Liver (tissue), 9 donors: ENCODE measurements around the gene TMEM119. TPM values are rescaled to one million over a fixed set of nuclear protein-coding genes. Genes with fewer than 3 reads are reported as not detected.

Experiments
- DNase-seq: peaks from one replicate; pipeline ENCODE4 v3.0.0-alpha.2; 2017; ENCODE audit warnings: low spot score
- H3K27ac ChIP-seq, 2 donors: one replicate each; pipeline ENCODE4 v1.7.0; 2013; ENCODE audit warnings: inconsistent platforms in 2 of 2, low read length in 2 of 2, control low read depth in 1 of 2, low read depth in 1 of 2, mild to moderate bottlenecking in 1 of 2
- H3K27me3 ChIP-seq, 4 donors: one replicate each; pipeline versions ENCODE4 v1.6.1 to v1.7.0; 2013; ENCODE audit warnings: low read length in 3 of 4, inconsistent platforms in 1 of 4, mild to moderate bottlenecking in 1 of 4, moderate library complexity in 1 of 4; ENCODE audit not compliant: control insufficient read depth in 4 of 4, insufficient read depth in 4 of 4
- H3K36me3 ChIP-seq, 4 donors: one replicate each; pipeline versions ENCODE4 v1.6.1 to v1.7.0; 2013; ENCODE audit warnings: low read length in 3 of 4, mild to moderate bottlenecking in 3 of 4, low read depth in 1 of 4, moderate library complexity in 1 of 4; ENCODE audit not compliant: control insufficient read depth in 4 of 4, insufficient read depth in 3 of 4
- H3K4me1 ChIP-seq, 4 donors: one replicate each; pipeline versions ENCODE4 v1.6.1 to v1.7.0; 2013; ENCODE audit warnings: low read length in 3 of 4, mild to moderate bottlenecking in 3 of 4, moderate library complexity in 1 of 4; ENCODE audit not compliant: control insufficient read depth in 4 of 4, insufficient read depth in 4 of 4
- H3K4me3 ChIP-seq, 3 donors: one replicate each; pipeline versions ENCODE4 v1.6.1 to v1.7.0; 2013; ENCODE audit warnings: low read length in 3 of 3, control low read depth in 1 of 3, low read depth in 1 of 3, mild to moderate bottlenecking in 1 of 3
- H3K9ac ChIP-seq, 2 donors: one replicate each; pipeline ENCODE4 v1.7.0; 2013; ENCODE audit warnings: low read length in 2 of 2, mild to moderate bottlenecking in 2 of 2, moderate library complexity in 2 of 2, control low read depth in 1 of 2, low read depth in 1 of 2
- H3K9me3 ChIP-seq, 4 donors: one replicate each; pipeline versions ENCODE4 v1.6.1 to v1.7.0; 2013; ENCODE audit warnings: low read length in 3 of 4; ENCODE audit not compliant: control insufficient read depth in 4 of 4
- ATF3 ChIP-seq: IDR thresholded peaks from 2 replicates; pipeline ENCODE4 v1.6.1; 2016; ENCODE audit warnings: antibody characterized with exemption
- EGR1 ChIP-seq, 2 donors: IDR thresholded peaks; 2 replicates each; pipeline ENCODE4 v1.6.1; 2016 to 2018; ENCODE audit warnings: antibody characterized with exemption in 2 of 2, low read depth in 2 of 2
- FOXA1 ChIP-seq: IDR thresholded peaks from 2 replicates; pipeline ENCODE4 v1.6.1; 2016; ENCODE audit warnings: antibody characterized with exemption
- GABPA ChIP-seq, 2 donors: IDR thresholded peaks in 1 of 2; conservative IDR thresholded peaks in 1 of 2; 2 replicates each; pipeline ENCODE4 v1.6.1; 2016; ENCODE audit warnings: antibody characterized with exemption in 2 of 2, mild to moderate bottlenecking in 1 of 2, moderate library complexity in 1 of 2
- HNF4A ChIP-seq, 2 donors: conservative IDR thresholded peaks; 2 replicates each; pipeline ENCODE4 v1.6.1; 2016; ENCODE audit warnings: antibody characterized with exemption in 2 of 2, mild to moderate bottlenecking in 2 of 2
- HNF4G ChIP-seq: IDR thresholded peaks from 2 replicates; pipeline ENCODE4 v1.6.1; 2016; ENCODE audit warnings: antibody characterized with exemption
- JUND ChIP-seq, 2 donors: IDR thresholded peaks; 2 replicates each; pipeline ENCODE4 v1.6.1; 2016; ENCODE audit warnings: antibody characterized with exemption in 2 of 2
- MAX ChIP-seq: IDR thresholded peaks from 2 replicates; pipeline ENCODE4 v1.6.1; 2016; ENCODE audit warnings: antibody characterized with exemption
- NR2F2 ChIP-seq: IDR thresholded peaks from 2 replicates; pipeline ENCODE4 v1.6.1; 2016; ENCODE audit warnings: antibody characterized with exemption
- RAD21 ChIP-seq, 2 donors: IDR thresholded peaks; 2 replicates each; pipeline ENCODE4 v1.6.1; 2016; ENCODE audit warnings: antibody characterized with exemption in 2 of 2, mild to moderate bottlenecking in 2 of 2
- REST ChIP-seq: IDR thresholded peaks from 2 replicates; pipeline ENCODE4 v1.6.1; 2016; ENCODE audit warnings: antibody characterized with exemption, mild to moderate bottlenecking
- RXRA ChIP-seq, 2 donors: IDR thresholded peaks; 2 replicates each; pipeline ENCODE4 v1.6.1; 2017 to 2018; ENCODE audit warnings: antibody characterized with exemption in 2 of 2, mild to moderate bottlenecking in 1 of 2
- SP1 ChIP-seq: IDR thresholded peaks from 2 replicates; pipeline ENCODE4 v1.6.1; 2018; ENCODE audit warnings: antibody characterized with exemption, mild to moderate bottlenecking
- YY1 ChIP-seq: IDR thresholded peaks from 2 replicates; pipeline ENCODE4 v1.6.1; 2016; ENCODE audit warnings: antibody characterized with exemption, mild to moderate bottlenecking
- WGBS: extraction: QIAGEN DNeasy Blood & Tissue Kit; methylation state at CpG from one replicate; pipeline ENCODE4 v1.1.7; 2013; 5-methylcytosine and 5-hydroxymethylcytosine counted together
- polyA plus RNA-seq, 2 donors: library from polyadenylated mRNA; stranded (reverse) in 1 of 2; unstranded in 1 of 2; fragments of 200-250 nt in 1 of 2; fragments of >200 nt in 1 of 2; fragmentation: Nextera tagmentation in 1 of 2; extraction: Ambion mirVana in 1 of 2; gene quantifications; one replicate each; pipeline versions ENCODE4 v1.2.1 to v1.2.3, GENCODE V29; 2013 to 2015
- total RNA-seq, 2 donors: library from RNA; depleted of rRNA; stranded (reverse); fragments of >200 nt; gene quantifications; one replicate each; pipeline ENCODE4 v1.2.3, GENCODE V29; 2014
- TF ChIP-seq, protein P1 (sequence below): IDR thresholded peaks from 2 replicates; pipeline ENCODE4 v1.6.1; 2016; ENCODE audit warnings: antibody characterized with exemption
- TF ChIP-seq, protein P2 (sequence below): fragments of 150-350 bp; IDR thresholded peaks from 2 replicates; pipeline ENCODE4 v1.5.1; 2017; ENCODE audit warnings: improper control_type of control experiment, low read depth, low read length; ENCODE audit not compliant: missing input control
- donor health status: healthy.
- donor health status: healthy.
- donor health status: healthy.
- donor health status: healthy.
- donor health status: healthy.

TMEM119 gene
- total and polyA plus RNA-seq, 4 donors, result 0.14 to 2.6 (median 0.38) TPM

GRCh38 chr12:108605000-108605689 is 7.3 kb upstream of the TMEM119 start:
- Histone ChIP-seq H3K4me1 (no peaks in the 10 kb centered on the region), H3K9ac (no peak overlapping the region), H3K9me3 (no peaks in the 10 kb centered on the region), H3K27ac (no peak overlapping the region), H3K27me3 (no peaks in the 10 kb centered on the region), H3K36me3 (no peaks in the 10 kb centered on the region), H3K4me3 (no peak overlapping the region)
- no peak for TF ChIP-seq HNF4A (conservative IDR thresholded peaks at IDR 0.05)
- TF ChIP-seq REST, result no peak
- TF ChIP-seq GABPA (IDR thresholded peaks at IDR 0.05 in 1 of 2, conservative IDR thresholded peaks at IDR 0.05 in 1 of 2), result no peak
- TF ChIP-seq, protein P1, sequence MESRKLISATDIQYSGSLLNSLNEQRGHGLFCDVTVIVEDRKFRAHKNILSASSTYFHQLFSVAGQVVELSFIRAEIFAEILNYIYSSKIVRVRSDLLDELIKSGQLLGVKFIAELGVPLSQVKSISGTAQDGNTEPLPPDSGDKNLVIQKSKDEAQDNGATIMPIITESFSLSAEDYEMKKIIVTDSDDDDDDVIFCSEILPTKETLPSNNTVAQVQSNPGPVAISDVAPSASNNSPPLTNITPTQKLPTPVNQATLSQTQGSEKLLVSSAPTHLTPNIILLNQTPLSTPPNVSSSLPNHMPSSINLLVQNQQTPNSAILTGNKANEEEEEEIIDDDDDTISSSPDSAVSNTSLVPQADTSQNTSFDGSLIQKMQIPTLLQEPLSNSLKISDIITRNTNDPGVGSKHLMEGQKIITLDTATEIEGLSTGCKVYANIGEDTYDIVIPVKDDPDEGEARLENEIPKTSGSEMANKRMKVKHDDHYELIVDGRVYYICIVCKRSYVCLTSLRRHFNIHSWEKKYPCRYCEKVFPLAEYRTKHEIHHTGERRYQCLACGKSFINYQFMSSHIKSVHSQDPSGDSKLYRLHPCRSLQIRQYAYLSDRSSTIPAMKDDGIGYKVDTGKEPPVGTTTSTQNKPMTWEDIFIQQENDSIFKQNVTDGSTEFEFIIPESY, result no peak
- no peak for TF ChIP-seq RXRA (IDR thresholded peaks at IDR 0.05)
- TF ChIP-seq JUND (IDR thresholded peaks at IDR 0.05), result no peak
- no peak for TF ChIP-seq FOXA1
- TF ChIP-seq MAX, result no peak
- TF ChIP-seq EGR1 (IDR thresholded peaks at IDR 0.05; ENCODE audit: low read depth in 2 of 2), result no peak
- no peak for TF ChIP-seq SP1
- DNase-seq, result no peak
- WGBS, result 69% methylated on average over 3 of the region's 3 CpGs

- Histone ChIP-seq H3K36me3 (no peaks in the 10 kb centered on the region), H3K27ac (no peak overlapping the region), H3K27me3 (no peaks in the 10 kb centered on the region), H3K4me3 (no peak overlapping the region), H3K4me1 (no peaks in the 10 kb centered on the region), H3K9ac (no peak overlapping the region), H3K9me3 (no peaks in the 10 kb centered on the region)
- WGBS, result 51% methylated on average over 14 of the region's 14 CpGs
- DNase-seq, result no peak
- no peak for TF ChIP-seq JUND (IDR thresholded peaks at IDR 0.05)
- no peak for TF ChIP-seq NR2F2
- no peak for TF ChIP-seq HNF4G
- TF ChIP-seq RAD21 (IDR thresholded peaks at IDR 0.05), result no peak
- TF ChIP-seq, protein P1, result no peak
- TF ChIP-seq SP1, result no peak
- TF ChIP-seq REST, result no peak
- TF ChIP-seq YY1, result no peak
- TF ChIP-seq GABPA (IDR thresholded peaks at IDR 0.05 in 1 of 2, conservative IDR thresholded peaks at IDR 0.05 in 1 of 2), result no peak
- no peak for TF ChIP-seq ATF3
- TF ChIP-seq, protein P2, sequence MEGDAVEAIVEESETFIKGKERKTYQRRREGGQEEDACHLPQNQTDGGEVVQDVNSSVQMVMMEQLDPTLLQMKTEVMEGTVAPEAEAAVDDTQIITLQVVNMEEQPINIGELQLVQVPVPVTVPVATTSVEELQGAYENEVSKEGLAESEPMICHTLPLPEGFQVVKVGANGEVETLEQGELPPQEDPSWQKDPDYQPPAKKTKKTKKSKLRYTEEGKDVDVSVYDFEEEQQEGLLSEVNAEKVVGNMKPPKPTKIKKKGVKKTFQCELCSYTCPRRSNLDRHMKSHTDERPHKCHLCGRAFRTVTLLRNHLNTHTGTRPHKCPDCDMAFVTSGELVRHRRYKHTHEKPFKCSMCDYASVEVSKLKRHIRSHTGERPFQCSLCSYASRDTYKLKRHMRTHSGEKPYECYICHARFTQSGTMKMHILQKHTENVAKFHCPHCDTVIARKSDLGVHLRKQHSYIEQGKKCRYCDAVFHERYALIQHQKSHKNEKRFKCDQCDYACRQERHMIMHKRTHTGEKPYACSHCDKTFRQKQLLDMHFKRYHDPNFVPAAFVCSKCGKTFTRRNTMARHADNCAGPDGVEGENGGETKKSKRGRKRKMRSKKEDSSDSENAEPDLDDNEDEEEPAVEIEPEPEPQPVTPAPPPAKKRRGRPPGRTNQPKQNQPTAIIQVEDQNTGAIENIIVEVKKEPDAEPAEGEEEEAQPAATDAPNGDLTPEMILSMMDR, result no peak
Observed at GRCh38 chr12:108604208-108604941, 6.5 kb upstream of the TMEM119 start.
